Left lobe of liver (tissue), 2 donors: ENCODE results near the gene MGAT1. TPM values are rescaled to one million over a fixed set of nuclear protein-coding genes. Genes with fewer than 3 reads are reported as not detected.
"Not testable (repeated sequence)": the region's sequence is repeated elsewhere in the genome, so short reads cannot be mapped to it uniquely, and the experiment has no call there.

Experiments
- ATAC-seq: fragments of 200-7000 bp; cut with Tn5 transposase; one replicate; pipeline ENCODE4 v1.9.1; 2020; ENCODE audit warnings: mild to moderate bottlenecking, moderate library complexity
- DNase-seq: peaks from one replicate; pipeline ENCODE4 v3.0.0-alpha.2; 2020; ENCODE audit warnings: low spot score
- total RNA-seq: library from RNA; stranded (reverse); gene quantifications from one replicate; pipeline ENCODE4 v1.2.1, GENCODE V29; 2021
- donor health status: DM: no; HTN: no; CAD: no; lungs with moderate emphysema.
- donor health status: DM: no; HTN: yes; CAD: no.

The MGAT1 gene
- total RNA-seq, result 115 TPM

DNA sequence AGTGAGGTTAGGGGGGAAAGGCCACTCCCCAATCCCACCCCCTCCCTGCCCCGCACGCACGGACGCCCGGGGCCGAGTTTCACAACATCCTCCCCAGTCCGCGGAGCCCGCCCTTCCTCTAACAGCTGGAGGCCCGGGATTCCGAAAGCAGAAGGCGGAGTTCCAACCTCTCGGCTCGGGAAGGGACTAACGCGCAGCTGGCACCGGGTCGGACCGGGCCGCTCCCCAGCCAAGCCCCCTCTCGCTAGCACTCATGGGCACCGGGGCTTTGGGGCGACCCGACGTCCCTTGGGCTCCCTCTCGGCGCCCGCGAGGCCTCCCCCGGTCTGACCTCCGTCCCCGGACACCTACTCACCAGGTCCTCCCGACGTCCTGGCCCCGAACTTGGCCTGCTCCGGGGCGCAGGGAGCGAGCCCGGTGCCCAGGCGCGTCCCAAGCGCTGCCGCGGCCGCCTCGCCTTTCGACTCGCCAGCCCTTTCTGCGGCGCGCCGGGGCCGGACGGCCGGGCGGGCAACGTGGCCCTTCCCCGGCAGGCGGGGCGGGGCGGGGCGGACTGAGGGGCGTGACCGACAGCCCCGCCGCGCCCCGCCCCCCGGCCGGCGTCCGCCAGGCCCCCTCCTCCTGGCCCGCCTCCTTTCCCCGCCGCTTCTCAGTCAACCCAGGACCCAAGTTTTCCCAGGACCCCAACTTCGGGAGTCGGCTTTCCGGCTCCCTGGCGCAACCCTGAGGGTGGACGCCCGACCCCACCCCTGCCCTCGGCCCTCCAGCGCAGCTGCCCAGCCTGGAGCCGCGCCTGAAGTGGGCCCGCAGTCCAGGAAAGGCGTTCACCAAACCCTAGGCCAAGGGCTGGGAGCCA lies at the start of gene MGAT1:
Gene MGAT1, minus strand, starts transcription at position 482 of the 856 bp plus-strand sequence. CDS start 9,835 bp downstream, outside the sequence.
- DNase-seq, result peak; percentile 85
- ATAC-seq, result peak; percentile 91

- ATAC-seq, result no peak
- DNase-seq, result no peak
These were observed 48.0 kb upstream of the MGAT1 start for GRCh38 chr5:180850434-180851078.

DNA sequence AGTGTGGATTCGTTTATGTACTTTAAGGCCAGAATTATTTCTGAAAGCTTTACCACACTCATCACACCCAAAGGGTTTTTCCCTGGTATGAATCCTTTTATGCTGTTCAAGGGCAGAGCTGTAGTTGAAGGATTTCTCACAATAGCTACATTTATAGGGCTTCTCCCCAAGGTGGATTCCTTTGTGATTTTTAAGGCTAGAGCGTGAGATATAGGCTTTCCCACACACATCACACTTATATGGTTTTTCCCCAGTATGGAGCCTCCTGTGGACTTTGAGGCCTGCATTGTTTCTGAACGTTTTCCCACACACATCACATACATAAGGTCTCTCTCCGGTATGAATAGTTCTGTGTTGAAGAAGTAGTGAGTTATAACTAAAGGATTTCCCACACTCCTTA lies 47.2 kb upstream of the MGAT1 start:
- no peak for DNase-seq

GRCh38 chr5:180848878-180849277 lies 46.3 kb upstream of the MGAT1 start:
- ATAC-seq (no peak), DNase-seq (no peak)

More for the DNA sequence above, 47.2 kb upstream of the MGAT1 start:
- ATAC-seq, result no peak

GRCh38 chr5:180848265-180848664 lies 45.7 kb upstream of the MGAT1 start:
- DNase-seq, result no peak
- no peak for ATAC-seq

- DNase-seq (no peak), ATAC-seq (no peak)
These were observed 44.4 kb upstream of the MGAT1 start for GRCh38 chr5:180847026-180847425.

DNA sequence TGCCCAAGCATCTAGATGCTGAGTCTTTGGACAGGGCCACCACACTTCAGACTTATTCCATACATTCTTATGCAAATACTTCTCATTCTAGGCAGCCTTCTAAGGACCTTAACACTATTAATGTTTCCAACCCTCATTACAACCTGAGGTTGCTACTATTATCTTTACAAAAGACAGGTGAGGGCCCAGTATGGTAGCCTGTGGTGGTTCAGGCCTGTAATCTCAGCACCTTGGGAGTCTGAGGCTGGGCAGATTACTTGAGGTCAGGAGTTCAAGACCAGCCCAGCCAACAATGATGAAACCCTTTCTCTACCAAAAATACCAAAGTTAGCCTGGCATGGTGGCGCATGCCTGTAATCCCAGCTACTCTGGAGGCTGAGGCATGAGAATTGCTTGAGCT lies 42.3 kb upstream of the MGAT1 start:
- ATAC-seq (no peak), DNase-seq (no peak)

DNA sequence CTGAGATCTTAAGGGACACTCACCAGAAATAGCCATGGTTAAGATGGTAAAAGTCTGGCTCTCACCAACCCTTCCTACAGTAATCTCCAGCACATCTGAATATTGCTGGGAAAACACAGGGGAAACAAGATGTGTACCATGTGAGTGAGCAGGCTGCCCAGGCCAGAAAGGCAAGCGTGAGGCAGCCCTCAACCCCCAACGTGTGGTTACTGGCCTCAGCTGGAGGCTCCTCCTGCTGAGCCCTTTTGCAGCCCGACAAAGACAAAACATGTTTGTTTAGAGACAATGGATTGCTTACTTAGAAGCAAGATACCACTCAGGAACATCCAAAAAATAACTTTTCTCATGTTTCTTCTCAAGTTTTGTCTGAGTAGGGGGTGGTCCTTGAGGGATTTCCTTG lies 41.8 kb upstream of the MGAT1 start:
- DNase-seq (no peak), ATAC-seq (no peak)

GRCh38 chr5:180839935-180840334 lies 37.3 kb upstream of the MGAT1 start:
- peak; percentile 14 for ATAC-seq
- no peak for DNase-seq

DNA sequence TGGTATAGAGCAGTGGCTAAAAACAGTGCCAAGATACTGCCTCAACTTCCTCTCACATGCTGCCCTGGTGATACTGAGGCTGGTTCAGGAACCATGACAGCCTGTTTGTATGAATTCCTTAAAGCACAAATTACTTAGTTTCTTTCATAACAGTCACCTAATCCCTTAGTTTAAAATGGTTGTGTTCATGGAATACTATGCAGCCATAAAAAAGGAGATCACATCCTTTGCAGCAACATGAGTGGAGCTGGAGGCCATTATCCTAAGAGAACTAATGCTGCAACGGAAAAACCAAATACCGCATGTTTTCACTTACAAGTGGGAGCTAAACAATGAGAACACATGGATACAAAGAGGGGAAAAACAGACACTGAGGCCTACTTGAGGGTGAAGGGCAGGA lies 36.6 kb upstream of the MGAT1 start:
- DNase-seq (no peak), ATAC-seq (no peak)

DNA sequence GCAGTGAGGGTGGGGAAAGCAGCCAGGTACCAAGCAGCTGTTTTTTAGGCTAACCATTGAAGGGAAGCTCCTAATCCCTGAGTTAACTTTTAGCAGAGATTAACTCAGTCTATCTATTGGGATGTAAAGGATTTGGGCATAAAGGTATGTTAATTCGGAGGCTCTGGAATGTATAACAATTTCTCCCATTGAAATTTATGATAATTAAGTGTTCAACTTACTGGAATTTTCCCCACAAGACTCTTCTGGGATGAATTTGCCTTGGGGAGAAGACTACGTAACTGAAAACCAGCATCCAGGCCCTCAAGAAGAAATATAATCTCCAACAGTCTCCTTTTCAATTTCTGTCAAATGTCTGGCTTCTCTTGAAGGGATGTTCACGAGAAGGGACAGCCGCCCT lies 34.9 kb upstream of the MGAT1 start:
- no peak for DNase-seq
- ATAC-seq, result no peak

- DNase-seq (no peak), ATAC-seq (no peak)
These were observed 30.0 kb upstream of the MGAT1 start for GRCh38 chr5:180832638-180833068.

- DNase-seq, result peak; percentile 95
- peak; percentile 96 for ATAC-seq
These were observed 28.8 kb upstream of the MGAT1 start for GRCh38 chr5:180831139-180832093.

- ATAC-seq (peak; percentile 75), DNase-seq (peak; percentile 81)
These were observed 27.9 kb upstream of the MGAT1 start for GRCh38 chr5:180830253-180831138.

DNA sequence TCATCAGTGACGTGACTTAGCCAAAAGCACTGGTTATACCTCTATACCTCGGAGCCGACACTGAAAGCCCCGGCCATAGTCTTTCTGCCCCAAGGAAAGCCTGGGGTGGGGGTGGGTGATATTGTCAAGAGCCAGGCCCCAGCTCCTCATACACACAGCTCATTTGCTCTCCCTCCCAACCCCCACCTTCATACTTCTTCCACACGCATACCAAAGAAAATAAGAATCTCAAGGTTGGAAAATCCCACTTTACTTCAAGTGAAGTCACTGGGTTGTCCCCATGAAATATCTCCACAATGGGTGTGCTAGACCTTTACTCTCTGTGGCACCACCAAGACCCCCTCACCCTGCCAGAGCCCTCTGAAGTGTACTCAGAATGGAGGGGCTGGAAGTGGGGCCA lies 27.1 kb upstream of the MGAT1 start:
- ATAC-seq (no peak), DNase-seq (no peak)

DNA sequence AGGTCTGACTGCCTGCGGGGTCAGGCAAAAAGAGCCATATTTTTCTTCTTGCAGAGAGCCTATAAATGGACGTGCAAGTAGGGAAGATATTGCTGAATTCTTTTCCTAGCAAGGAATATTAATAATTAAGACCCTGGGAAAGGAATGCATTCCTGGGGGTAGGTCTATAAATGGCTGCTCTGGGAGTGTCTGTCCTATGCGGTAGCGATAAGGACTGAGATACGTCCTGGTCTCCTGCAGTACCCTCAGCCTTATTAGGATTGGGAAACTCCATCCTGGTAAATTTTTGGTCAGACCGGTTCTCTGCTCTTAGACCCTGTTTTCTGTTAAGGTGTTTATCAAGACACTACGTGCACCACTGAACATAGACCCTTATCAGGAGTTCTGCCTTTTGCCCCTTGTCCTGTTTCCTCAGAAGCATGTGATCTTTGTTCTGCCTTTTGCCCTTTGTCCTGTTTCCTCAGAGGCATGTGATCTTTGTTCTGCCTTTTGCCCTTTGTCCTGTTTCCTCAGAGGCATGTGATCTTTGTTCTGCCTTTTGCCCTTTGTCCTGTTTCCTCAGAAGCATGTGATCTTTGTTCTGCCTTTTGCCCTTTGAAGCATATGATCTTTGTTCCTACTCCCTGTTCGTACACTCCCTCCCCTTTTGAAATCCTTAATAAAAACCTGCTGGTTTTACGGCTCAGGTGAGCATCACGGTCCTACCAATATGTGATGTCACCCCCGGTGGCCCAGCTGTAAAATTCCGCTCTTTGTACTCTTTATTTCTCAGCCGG lies 26.3 kb upstream of the MGAT1 start:
- not testable (repeated sequence) for ATAC-seq, DNase-seq

DNA sequence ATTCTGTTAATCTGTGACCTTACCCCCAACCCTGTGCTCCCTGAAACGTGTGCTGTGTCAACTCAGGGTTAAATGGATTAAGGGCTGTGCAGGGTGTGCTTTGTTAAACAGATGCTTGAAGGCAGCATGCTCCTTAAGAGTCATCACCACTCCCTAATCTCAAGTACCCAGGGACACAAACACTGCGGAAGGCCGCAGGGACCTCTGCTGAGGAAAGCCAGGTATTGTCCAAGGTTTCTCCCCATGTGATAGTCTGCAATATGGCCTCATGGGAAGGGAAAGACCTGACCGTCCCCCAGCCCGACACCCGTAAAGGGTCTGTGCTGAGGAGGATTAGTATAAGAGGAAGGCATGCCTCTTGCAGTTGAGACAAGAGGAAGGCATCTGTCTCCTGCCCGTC lies 24.8 kb upstream of the MGAT1 start:
- ATAC-seq, result not testable (repeated sequence)

GRCh38 chr5:180825768-180826525 lies 23.3 kb upstream of the MGAT1 start:
- peak; percentile 70 for ATAC-seq
- peak; percentile 73 for DNase-seq

More for the DNA sequence above, 24.8 kb upstream of the MGAT1 start:
- not testable (repeated sequence) for DNase-seq
